Daoy (cell line): ENCODE measurements around the gene ZNF765. TPM values are rescaled to one million over a fixed set of nuclear protein-coding genes. Genes with fewer than 3 reads are reported as not detected.
A peak's percentile ranks its signal among the peaks of the same experiment; 100 is the strongest.
"Not testable (repeated sequence)": the region's sequence is repeated elsewhere in the genome, so short reads cannot be mapped to it uniquely, and the experiment has no call there.

Source experiments
- DNase-seq: peaks from one replicate; pipeline ENCODE4 v3.0.0-alpha.2; 2015; ENCODE audit warnings: low read depth
- total RNA-seq: library from RNA; depleted of rRNA; stranded (reverse); fragments of >200 nt; shearing (Covaris generic); gene quantifications from 2 replicates; pipeline ENCODE4 v1.2.3, GENCODE V29; 2014; rRNA removed

The ZNF765 gene
- total RNA-seq, result 11.1 and 12.3 TPM in 2 replicates

GRCh38 chr19:53394974-53395839, at the start of gene ZNF765:
Gene ZNF765 (plus strand): TSS chr19:53395149. CDS start chr19:53398016, 2,867 bp downstream.
- peak; percentile 94 for DNase-seq

GRCh38 chr19:53355739-53356138, 39.2 kb upstream of the ZNF765 start:
- DNase-seq, result no peak

- DNase-seq, result no peak
These were observed 36.9 kb upstream of the ZNF765 start for GRCh38 chr19:53357821-53358581.

- DNase-seq, result not testable (repeated sequence)
These were observed 34.9 kb upstream of the ZNF765 start for GRCh38 chr19:53360056-53360455.

GRCh38 chr19:53365134-53365898, 29.6 kb upstream of the ZNF765 start, which contains the start of gene ZNF525:
Gene ZNF525 (plus strand): TSS chr19:53365705. CDS start chr19:53372282, 6,577 bp downstream.
- peak; percentile 92 for DNase-seq

GRCh38 chr19:53365899-53366493, 29.0 kb upstream of the ZNF765 start:
- peak; percentile 22 for DNase-seq

- no peak for DNase-seq
These were observed 22.8 kb upstream of the ZNF765 start for GRCh38 chr19:53372196-53372595.

- DNase-seq, result no peak
These were observed 20.7 kb upstream of the ZNF765 start for GRCh38 chr19:53374288-53374687.

GRCh38 chr19:53374743-53375142, 20.2 kb upstream of the ZNF765 start:
- no peak for DNase-seq

- no peak for DNase-seq
These were observed 13.6 kb upstream of the ZNF765 start for GRCh38 chr19:53381376-53381775.

GRCh38 chr19:53388168-53388567, 6.8 kb upstream of the ZNF765 start:
- no peak for DNase-seq

GRCh38 chr19:53388904-53389303, 6.0 kb upstream of the ZNF765 start:
- DNase-seq, result no peak

- DNase-seq, result no peak
These were observed 5.4 kb upstream of the ZNF765 start for GRCh38 chr19:53389571-53389970.

GRCh38 chr19:53389978-53390377, 5.0 kb upstream of the ZNF765 start:
- no peak for DNase-seq

- peak; percentile 73 for DNase-seq
These were observed 401 bp upstream of the ZNF765 start for GRCh38 chr19:53394522-53394973.

GRCh38 chr19:53395840-53396524, 1.0 kb downstream of the ZNF765 start:
- not testable (repeated sequence) for DNase-seq

- DNase-seq, result no peak
These were observed 1.5 kb downstream of the ZNF765 start for GRCh38 chr19:53396525-53396868.

GRCh38 chr19:53397918-53398317, 3.0 kb downstream of the ZNF765 start:
- not testable (repeated sequence) for DNase-seq

GRCh38 chr19:53409505-53410204, 14.7 kb downstream of the ZNF765 start:
- DNase-seq, result no peak
